K562 (cell line): ENCODE data around the gene CCSER1.

ENCODE experiments used
- ATF2 ChIP-seq: sonication (generic); formaldehyde crosslinking; IDR thresholded peaks from 2 replicates; pipeline ENCODE4 v1.8.1; 2022; ENCODE audit warnings: missing genetic modification reagents
- JUNB ChIP-seq: fragments of 450-650 bp; formaldehyde crosslinking; conservative IDR thresholded peaks from 2 replicates; pipeline ENCODE4 v1.4.0; 2020; ENCODE audit warnings: mild to moderate bottlenecking
- JUND ChIP-seq, 2 experiments: IDR thresholded peaks; 2 replicates in 1 of 2; 3 replicates in 1 of 2; pipeline ENCODE4 v1.6.1; 2011; ENCODE audit warnings: borderline replicate concordance in 2 of 2, low read depth in 2 of 2, low read length in 2 of 2, improper control_type of control experiment in 1 of 2, missing biosample characterization in 1 of 2, missing genetic modification characterization in 1 of 2, missing genetic modification reagents in 1 of 2
- MXI1 ChIP-seq: IDR thresholded peaks from 2 replicates; pipeline ENCODE4 v1.6.1; 2011; ENCODE audit warnings: low read depth, mild to moderate bottlenecking, improper control_type of control experiment, low read length
- POLR2AphosphoS2 ChIP-seq: IDR thresholded peaks from 2 replicates; pipeline ENCODE4 v1.6.1; 2012; ENCODE audit warnings: low read length, improper control_type of control experiment
- RB1 ChIP-seq: fragments of 450-650 bp; IDR thresholded peaks from 2 replicates; pipeline ENCODE4 v1.6.1; 2017; ENCODE audit warnings: low read depth, mild to moderate bottlenecking
- SAFB2 ChIP-seq: fragments of 200-400 bp; formaldehyde crosslinking; IDR thresholded peaks from 2 replicates; pipeline ENCODE4 v1.6.1; 2018; ENCODE audit warnings: borderline replicate concordance, low read length, low read depth, moderate library complexity; ENCODE audit not compliant: severe bottlenecking
- ZNF121 ChIP-seq: sonication (generic); formaldehyde crosslinking; conservative IDR thresholded peaks from 2 replicates; pipeline ENCODE4 v1.8.0; 2022; ENCODE audit warnings: missing genetic modification reagents
- ZNF274 ChIP-seq: IDR thresholded peaks from 2 replicates; pipeline ENCODE4 v1.6.1; 2011; ENCODE audit warnings: low read depth, mild to moderate bottlenecking, low read length, moderate library complexity, borderline replicate concordance
- ZNF282 ChIP-seq: sonication (generic); formaldehyde crosslinking; IDR thresholded peaks from 2 replicates; pipeline ENCODE4 v1.8.1; 2023; ENCODE audit warnings: missing genetic modification reagents
- ZNF707 ChIP-seq: fragments of 250-450 bp; sonication (Bioruptor Pico); conservative IDR thresholded peaks from 2 replicates; pipeline ENCODE4 v1.8.0; 2022; ENCODE audit warnings: inconsistent platforms, mild to moderate bottlenecking, moderate library complexity
- TF ChIP-seq, protein P1 (sequence below): sonication (generic); formaldehyde crosslinking; IDR thresholded peaks from 2 replicates; pipeline ENCODE4 v1.8.1; 2023; ENCODE audit warnings: mild to moderate bottlenecking, missing genetic modification reagents, moderate library complexity
- TF ChIP-seq, protein P2 (sequence below), 3 experiments: IDR thresholded peaks in 2 of 3; conservative IDR thresholded peaks in 1 of 3; 2 replicates each; pipeline ENCODE4 v1.5.1; 2011 to 2012; ENCODE audit warnings: low read length in 3 of 3, mild to moderate bottlenecking in 3 of 3, control low read depth in 2 of 3, improper control_type of control experiment in 1 of 3, inconsistent platforms in 1 of 3, low read depth in 1 of 3, mixed read lengths in 1 of 3, moderate library complexity in 1 of 3; ENCODE audit not compliant: insufficient read depth in 2 of 3
- TF ChIP-seq, protein P3 (sequence below): fragments of 250-450 bp; sonication (Bioruptor Pico); IDR thresholded peaks from 2 replicates; pipeline ENCODE4 v1.4.0; 2020; ENCODE audit warnings: mild to moderate bottlenecking, moderate library complexity

DNA sequence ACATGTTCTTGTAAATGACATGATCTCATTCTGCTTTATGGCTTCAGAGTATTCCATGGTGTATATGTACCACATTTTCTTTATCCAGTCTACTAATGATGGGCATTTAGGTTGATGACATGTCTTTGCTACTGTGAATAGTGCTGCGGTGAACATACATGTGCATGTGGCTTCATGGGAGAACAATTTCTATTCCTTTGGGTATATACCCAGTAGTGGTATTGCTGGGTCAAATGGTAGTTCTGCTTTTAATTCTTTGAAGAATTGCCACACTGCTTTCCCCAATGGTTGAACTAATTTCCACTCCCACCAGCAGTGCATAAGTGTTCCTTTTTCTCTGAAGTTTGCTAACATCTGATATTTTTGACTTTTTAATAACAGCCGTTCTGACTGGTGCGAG lies 1080.3 kb downstream of the CCSER1 start:
- TF ChIP-seq ATF2 (CRISPR knock-in tag) = no peak
- TF ChIP-seq, protein P1, sequence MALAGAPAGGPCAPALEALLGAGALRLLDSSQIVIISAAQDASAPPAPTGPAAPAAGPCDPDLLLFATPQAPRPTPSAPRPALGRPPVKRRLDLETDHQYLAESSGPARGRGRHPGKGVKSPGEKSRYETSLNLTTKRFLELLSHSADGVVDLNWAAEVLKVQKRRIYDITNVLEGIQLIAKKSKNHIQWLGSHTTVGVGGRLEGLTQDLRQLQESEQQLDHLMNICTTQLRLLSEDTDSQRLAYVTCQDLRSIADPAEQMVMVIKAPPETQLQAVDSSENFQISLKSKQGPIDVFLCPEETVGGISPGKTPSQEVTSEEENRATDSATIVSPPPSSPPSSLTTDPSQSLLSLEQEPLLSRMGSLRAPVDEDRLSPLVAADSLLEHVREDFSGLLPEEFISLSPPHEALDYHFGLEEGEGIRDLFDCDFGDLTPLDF (CRISPR knock-in tag) = no peak
- TF ChIP-seq SAFB2 = no peak
- no peak for TF ChIP-seq JUNB (CRISPR knock-in tag)
- TF ChIP-seq, protein P2, sequence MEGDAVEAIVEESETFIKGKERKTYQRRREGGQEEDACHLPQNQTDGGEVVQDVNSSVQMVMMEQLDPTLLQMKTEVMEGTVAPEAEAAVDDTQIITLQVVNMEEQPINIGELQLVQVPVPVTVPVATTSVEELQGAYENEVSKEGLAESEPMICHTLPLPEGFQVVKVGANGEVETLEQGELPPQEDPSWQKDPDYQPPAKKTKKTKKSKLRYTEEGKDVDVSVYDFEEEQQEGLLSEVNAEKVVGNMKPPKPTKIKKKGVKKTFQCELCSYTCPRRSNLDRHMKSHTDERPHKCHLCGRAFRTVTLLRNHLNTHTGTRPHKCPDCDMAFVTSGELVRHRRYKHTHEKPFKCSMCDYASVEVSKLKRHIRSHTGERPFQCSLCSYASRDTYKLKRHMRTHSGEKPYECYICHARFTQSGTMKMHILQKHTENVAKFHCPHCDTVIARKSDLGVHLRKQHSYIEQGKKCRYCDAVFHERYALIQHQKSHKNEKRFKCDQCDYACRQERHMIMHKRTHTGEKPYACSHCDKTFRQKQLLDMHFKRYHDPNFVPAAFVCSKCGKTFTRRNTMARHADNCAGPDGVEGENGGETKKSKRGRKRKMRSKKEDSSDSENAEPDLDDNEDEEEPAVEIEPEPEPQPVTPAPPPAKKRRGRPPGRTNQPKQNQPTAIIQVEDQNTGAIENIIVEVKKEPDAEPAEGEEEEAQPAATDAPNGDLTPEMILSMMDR (IDR thresholded peaks at IDR 0.05 in 2 of 3, conservative IDR thresholded peaks at IDR 0.05 in 1 of 3; ENCODE audit: insufficient read depth in 2 of 3, low read depth in 1 of 3, low read length in 3 of 3) = no peak
- no peak for TF ChIP-seq JUND (IDR thresholded peaks at IDR 0.05; ENCODE audit: borderline replicate concordance, low read depth, low read length)
- no peak for TF ChIP-seq JUND (tag; IDR thresholded peaks at IDR 0.05; ENCODE audit: borderline replicate concordance, low read depth, low read length)
- TF ChIP-seq ZNF274 = no peak
- no peak for TF ChIP-seq ZNF282 (CRISPR knock-in tag)
- no peak for TF ChIP-seq RB1
- TF ChIP-seq MXI1 = no peak
- TF ChIP-seq, protein P3, sequence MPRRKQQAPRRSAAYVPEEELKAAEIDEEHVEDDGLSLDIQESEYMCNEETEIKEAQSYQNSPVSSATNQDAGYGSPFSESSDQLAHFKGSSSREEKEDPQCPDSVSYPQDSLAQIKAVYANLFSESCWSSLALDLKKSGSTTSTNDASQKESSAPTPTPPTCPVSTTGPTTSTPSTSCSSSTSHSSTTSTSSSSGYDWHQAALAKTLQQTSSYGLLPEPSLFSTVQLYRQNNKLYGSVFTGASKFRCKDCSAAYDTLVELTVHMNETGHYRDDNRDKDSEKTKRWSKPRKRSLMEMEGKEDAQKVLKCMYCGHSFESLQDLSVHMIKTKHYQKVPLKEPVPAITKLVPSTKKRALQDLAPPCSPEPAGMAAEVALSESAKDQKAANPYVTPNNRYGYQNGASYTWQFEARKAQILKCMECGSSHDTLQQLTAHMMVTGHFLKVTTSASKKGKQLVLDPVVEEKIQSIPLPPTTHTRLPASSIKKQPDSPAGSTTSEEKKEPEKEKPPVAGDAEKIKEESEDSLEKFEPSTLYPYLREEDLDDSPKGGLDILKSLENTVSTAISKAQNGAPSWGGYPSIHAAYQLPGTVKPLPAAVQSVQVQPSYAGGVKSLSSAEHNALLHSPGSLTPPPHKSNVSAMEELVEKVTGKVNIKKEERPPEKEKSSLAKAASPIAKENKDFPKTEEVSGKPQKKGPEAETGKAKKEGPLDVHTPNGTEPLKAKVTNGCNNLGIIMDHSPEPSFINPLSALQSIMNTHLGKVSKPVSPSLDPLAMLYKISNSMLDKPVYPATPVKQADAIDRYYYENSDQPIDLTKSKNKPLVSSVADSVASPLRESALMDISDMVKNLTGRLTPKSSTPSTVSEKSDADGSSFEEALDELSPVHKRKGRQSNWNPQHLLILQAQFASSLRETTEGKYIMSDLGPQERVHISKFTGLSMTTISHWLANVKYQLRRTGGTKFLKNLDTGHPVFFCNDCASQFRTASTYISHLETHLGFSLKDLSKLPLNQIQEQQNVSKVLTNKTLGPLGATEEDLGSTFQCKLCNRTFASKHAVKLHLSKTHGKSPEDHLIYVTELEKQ (CRISPR knock-in tag) = no peak
- TF ChIP-seq POLR2AphosphoS2 = no peak
- TF ChIP-seq ZNF121 (CRISPR knock-in tag) = no peak
- TF ChIP-seq ZNF707 = no peak
